Peyer's patch (tissue), 4 donors: ENCODE results near the gene ZNF496. TPM values are rescaled to one million over a fixed set of nuclear protein-coding genes. Genes with fewer than 3 reads are reported as not detected.
"Not testable (repeated sequence)": the region's sequence is repeated elsewhere in the genome, so short reads cannot be mapped to it uniquely, and the experiment has no call there.

Experiments used
- DNase-seq, 3 donors: peaks; one replicate each; pipeline ENCODE4 v3.0.0-alpha.2; 2017 to 2019
- H3K27ac ChIP-seq, 4 donors: fragments of 200-600 bp; sonication (generic); one replicate each; pipeline ENCODE4 v1.5.1; 2016 to 2019
- H3K27me3 ChIP-seq, 2 donors: fragments of 200-600 bp; sonication (generic); one replicate each; pipeline ENCODE4 v1.5.1; 2019
- H3K36me3 ChIP-seq, 3 donors: fragments of 200-600 bp; sonication (generic); one replicate each; pipeline ENCODE4 v1.5.1; 2016 to 2019
- H3K4me1 ChIP-seq, 4 donors: fragments of 200-600 bp; sonication (generic); one replicate each; pipeline ENCODE4 v1.5.1; 2016 to 2019
- H3K4me3 ChIP-seq, 4 donors: fragments of 200-600 bp; sonication (generic); 1 replicate in 3 of 4; 2 replicates in 1 of 4; pipeline ENCODE4 v1.5.1; 2016 to 2019; ENCODE audit warnings: mild to moderate bottlenecking in 1 of 4
- H3K9me3 ChIP-seq, 4 donors: fragments of 200-600 bp; sonication (generic); one replicate each; pipeline ENCODE4 v1.5.1; 2016 to 2019; ENCODE audit warnings: mild to moderate bottlenecking in 1 of 4
- CTCF ChIP-seq, 6 experiments: fragments of 450-650 bp in 4 of 6; fragments of 200-600 bp in 2 of 6; sonication (generic) in 1 of 6; IDR thresholded peaks; one replicate each; pipeline ENCODE4 v1.5.1; 2017 to 2019; ENCODE audit warnings: antibody characterized with exemption in 6 of 6, mild to moderate bottlenecking in 3 of 6, moderate library complexity in 1 of 6
- POLR2A ChIP-seq, 2 donors: fragments of 450-650 bp; IDR thresholded peaks; one replicate each; pipeline ENCODE4 v1.5.1; 2017; ENCODE audit warnings: antibody characterized with exemption in 2 of 2, mild to moderate bottlenecking in 2 of 2, moderate library complexity in 2 of 2
- total RNA-seq, 4 donors: library from RNA; depleted of rRNA; stranded (reverse); fragments of >200 nt; gene quantifications; one replicate each; pipeline ENCODE4 v1.1.0, GENCODE V29; 2016

The ZNF496 gene
- 10 to 100 TPM in 3 of 4 donors, 1 to 10 TPM in 1; 8.2 to 31.4 (median 23.5) TPM for total RNA-seq

- H3K27me3 ChIP-seq = no peaks in the 10 kb centered on the region
- H3K4me1 ChIP-seq = peaks cover 0 to 24% (median 8%) of the 10 kb centered on the region in 4 donors
- peak within 1 kb of the TSS; percentile 75 to 99 (median 90) for H3K4me3 ChIP-seq
- no peaks in the 10 kb centered on the region for H3K9me3 ChIP-seq
- peak within 1 kb of the TSS; percentile 75 to 94 (median 76) for H3K27ac ChIP-seq
- H3K36me3 ChIP-seq = peaks cover 0 to 8% (median 0%) of the 10 kb centered on the region in 3 donors
- TF ChIP-seq POLR2A (IDR thresholded peaks at IDR 0.05) (no peak), CTCF (IDR thresholded peaks at IDR 0.05) (no peak)
- DNase-seq = peak; percentile 65 to 83 (median 76)
These were observed at the start of gene ZNF496 for GRCh38 chr1:247331525-247332214. Gene ZNF496 (minus strand): TSS chr1:247331867. CDS start chr1:247329578, 2,289 bp downstream.

GRCh38 chr1:247378334-247379073 is 46.8 kb upstream of the ZNF496 start:
- H3K4me1 ChIP-seq = no peaks in the 10 kb centered on the region
- no peak for DNase-seq

GRCh38 chr1:247377656-247378055 is 46.0 kb upstream of the ZNF496 start:
- not testable (repeated sequence) for H3K27ac ChIP-seq, H3K4me1 ChIP-seq, DNase-seq, H3K4me3 ChIP-seq, H3K27me3 ChIP-seq, H3K36me3 ChIP-seq, H3K9me3 ChIP-seq

More at GRCh38 chr1:247378334-247379073, 46.8 kb upstream of the ZNF496 start:
- no peaks in the 10 kb centered on the region for H3K27me3 ChIP-seq
- TF ChIP-seq CTCF (IDR thresholded peaks at IDR 0.05) = no peak
- TF ChIP-seq POLR2A (IDR thresholded peaks at IDR 0.05) = no peak
- H3K27ac ChIP-seq = no peak overlapping the region
- no peak overlapping the region for H3K4me3 ChIP-seq
- H3K9me3 ChIP-seq = no peaks in the 10 kb centered on the region
- H3K36me3 ChIP-seq = no peaks in the 10 kb centered on the region

- no peaks in the 10 kb centered on the region for H3K9me3 ChIP-seq
- H3K4me3 ChIP-seq = no peak overlapping the region
- H3K36me3 ChIP-seq = no peaks in the 10 kb centered on the region
- TF ChIP-seq POLR2A (IDR thresholded peaks at IDR 0.05) (no peak), CTCF (IDR thresholded peaks at IDR 0.05) (no peak)
- no peak overlapping the region for H3K27ac ChIP-seq
- H3K27me3 ChIP-seq = no peaks in the 10 kb centered on the region
- H3K4me1 ChIP-seq = no peaks in the 10 kb centered on the region
- DNase-seq = no peak
These were observed 45.0 kb upstream of the ZNF496 start for GRCh38 chr1:247376659-247377058.

GRCh38 chr1:247375747-247376146 is 44.1 kb upstream of the ZNF496 start:
- Histone ChIP-seq H3K27ac (no peak overlapping the region), H3K27me3 (no peaks in the 10 kb centered on the region), H3K9me3 (no peaks in the 10 kb centered on the region), H3K4me1 (no peaks in the 10 kb centered on the region), H3K36me3 (no peaks in the 10 kb centered on the region), H3K4me3 (no peak overlapping the region)
- DNase-seq = no peak
- TF ChIP-seq POLR2A (IDR thresholded peaks at IDR 0.05) (no peak), CTCF (IDR thresholded peaks at IDR 0.05) (no peak)

GRCh38 chr1:247374651-247375334 is 43.1 kb upstream of the ZNF496 start:
- H3K9me3 ChIP-seq, H3K4me3 ChIP-seq, DNase-seq, H3K4me1 ChIP-seq, H3K36me3 ChIP-seq, H3K27me3 ChIP-seq, H3K27ac ChIP-seq: not testable (repeated sequence)
